Cardiac muscle cell (in vitro differentiated cells and primary cell): ENCODE results near the gene DLK2. TPM values are rescaled to one million over a fixed set of nuclear protein-coding genes. Genes with fewer than 3 reads are reported as not detected.
"Not testable (repeated sequence)": the region's sequence is repeated elsewhere in the genome, so short reads cannot be mapped to it uniquely, and the experiment has no call there.

Experiments used
- DNase-seq, 2 donors: peaks; one replicate each; pipeline versions ENCODE4 v3.0.0 to v3.0.0-alpha.2; 2010 to 2017; ENCODE audit warnings: low read depth in 1 of 2, low spot score in 1 of 2
- H3K27ac ChIP-seq: fragments of 200-600 bp; sonication (generic); 2 replicates; pipeline ENCODE4 v1.5.1; 2016
- H3K27me3 ChIP-seq: fragments of 200-600 bp; sonication (generic); 2 replicates; pipeline ENCODE4 v1.6.0; 2016; ENCODE audit warnings: control low read depth
- H3K36me3 ChIP-seq: fragments of 200-600 bp; sonication (generic); 2 replicates; pipeline ENCODE4 v1.5.1; 2016; ENCODE audit warnings: control low read depth
- H3K4me1 ChIP-seq: fragments of 200-600 bp; sonication (generic); 2 replicates; pipeline ENCODE4 v1.8.1; 2017; ENCODE audit warnings: low read depth, mild to moderate bottlenecking, mixed run types
- H3K4me3 ChIP-seq: fragments of 200-600 bp; sonication (generic); 2 replicates; pipeline ENCODE4 v1.5.1; 2016; ENCODE audit warnings: mild to moderate bottlenecking
- H3K9me3 ChIP-seq: fragments of 200-600 bp; sonication (generic); 2 replicates; pipeline ENCODE4 v1.5.1; 2017; ENCODE audit warnings: low read depth, mild to moderate bottlenecking, control low read depth
- polyA plus RNA-seq: library from polyadenylated mRNA; unstranded; fragments of >200 nt; fragmentation: Nextera tagmentation; extraction: Ambion mirVana; gene quantifications from 2 replicates; pipeline ENCODE4 v1.2.1, GENCODE V29; 2016
- total RNA-seq: library from RNA; depleted of rRNA; stranded (reverse); fragments of >200 nt; gene quantifications from 2 replicates; pipeline ENCODE4 v1.2.3, GENCODE V29; 2016
- TF ChIP-seq, protein P1 (sequence below): IDR thresholded peaks from 2 replicates; pipeline ENCODE4 v1.5.1; 2012; ENCODE audit warnings: low read depth, mild to moderate bottlenecking, low read length

Gene DLK2
- total and polyA plus RNA-seq, 2 experiments from 2014 or later = 4.4 to 5.0 TPM

DNA sequence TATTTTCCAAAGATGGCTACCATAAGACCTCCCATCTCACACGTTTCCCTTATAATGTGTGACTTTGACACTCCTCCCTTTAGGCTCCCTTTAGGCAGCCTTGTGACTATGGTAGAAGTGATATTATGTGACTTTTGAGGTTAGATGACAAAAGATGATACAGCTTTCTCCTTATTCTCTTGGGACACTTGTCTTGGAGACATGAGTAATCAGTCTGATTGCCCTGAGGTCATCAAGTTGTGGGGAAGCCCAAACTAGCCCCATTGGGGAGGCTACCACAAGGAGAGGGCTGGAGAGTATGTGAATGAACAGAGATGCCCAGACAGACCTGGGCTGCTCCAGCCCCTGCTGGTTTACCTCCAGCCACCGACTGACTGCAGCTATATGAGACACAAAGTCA is 10.6 kb upstream of the DLK2 start:
- H3K9me3 ChIP-seq = no peaks in the 10 kb centered on the region
- H3K4me3 ChIP-seq = no peak overlapping the region
- TF ChIP-seq, protein P1, sequence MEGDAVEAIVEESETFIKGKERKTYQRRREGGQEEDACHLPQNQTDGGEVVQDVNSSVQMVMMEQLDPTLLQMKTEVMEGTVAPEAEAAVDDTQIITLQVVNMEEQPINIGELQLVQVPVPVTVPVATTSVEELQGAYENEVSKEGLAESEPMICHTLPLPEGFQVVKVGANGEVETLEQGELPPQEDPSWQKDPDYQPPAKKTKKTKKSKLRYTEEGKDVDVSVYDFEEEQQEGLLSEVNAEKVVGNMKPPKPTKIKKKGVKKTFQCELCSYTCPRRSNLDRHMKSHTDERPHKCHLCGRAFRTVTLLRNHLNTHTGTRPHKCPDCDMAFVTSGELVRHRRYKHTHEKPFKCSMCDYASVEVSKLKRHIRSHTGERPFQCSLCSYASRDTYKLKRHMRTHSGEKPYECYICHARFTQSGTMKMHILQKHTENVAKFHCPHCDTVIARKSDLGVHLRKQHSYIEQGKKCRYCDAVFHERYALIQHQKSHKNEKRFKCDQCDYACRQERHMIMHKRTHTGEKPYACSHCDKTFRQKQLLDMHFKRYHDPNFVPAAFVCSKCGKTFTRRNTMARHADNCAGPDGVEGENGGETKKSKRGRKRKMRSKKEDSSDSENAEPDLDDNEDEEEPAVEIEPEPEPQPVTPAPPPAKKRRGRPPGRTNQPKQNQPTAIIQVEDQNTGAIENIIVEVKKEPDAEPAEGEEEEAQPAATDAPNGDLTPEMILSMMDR = no peak
- H3K27ac ChIP-seq = no peak overlapping the region
- DNase-seq = no peak
- H3K4me1 ChIP-seq = no peaks in the 10 kb centered on the region
- H3K36me3 ChIP-seq = no peaks in the 10 kb centered on the region
- H3K27me3 ChIP-seq = peaks cover 12% of the 10 kb centered on the region

DNA sequence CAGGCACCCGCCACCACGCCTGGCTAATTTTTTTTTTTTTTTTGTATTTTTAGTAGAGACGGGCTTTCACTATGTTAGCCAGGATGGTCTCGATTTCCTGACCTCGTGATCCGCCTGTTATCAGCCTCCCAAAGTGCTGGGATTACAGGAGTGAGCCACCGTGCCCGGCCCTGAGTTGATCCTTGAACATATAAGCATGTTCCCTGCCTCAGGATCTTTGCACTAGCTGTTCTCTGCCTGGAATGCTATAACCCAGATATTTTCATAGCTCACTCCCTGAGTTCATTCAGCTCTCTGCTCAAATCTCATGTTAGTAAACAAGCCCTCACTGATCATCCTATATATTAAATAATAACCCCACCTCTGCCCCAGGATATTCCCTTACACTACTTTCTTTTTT is 9.0 kb upstream of the DLK2 start:
- TF ChIP-seq, protein P1 = no peak
- no peak overlapping the region for H3K4me3 ChIP-seq
- H3K27ac ChIP-seq = no peak overlapping the region
- no peaks in the 10 kb centered on the region for H3K9me3 ChIP-seq
- no peaks in the 10 kb centered on the region for H3K4me1 ChIP-seq
- no peaks in the 10 kb centered on the region for H3K36me3 ChIP-seq
- no peak for DNase-seq
- H3K27me3 ChIP-seq = peaks cover 12% of the 10 kb centered on the region

DNA sequence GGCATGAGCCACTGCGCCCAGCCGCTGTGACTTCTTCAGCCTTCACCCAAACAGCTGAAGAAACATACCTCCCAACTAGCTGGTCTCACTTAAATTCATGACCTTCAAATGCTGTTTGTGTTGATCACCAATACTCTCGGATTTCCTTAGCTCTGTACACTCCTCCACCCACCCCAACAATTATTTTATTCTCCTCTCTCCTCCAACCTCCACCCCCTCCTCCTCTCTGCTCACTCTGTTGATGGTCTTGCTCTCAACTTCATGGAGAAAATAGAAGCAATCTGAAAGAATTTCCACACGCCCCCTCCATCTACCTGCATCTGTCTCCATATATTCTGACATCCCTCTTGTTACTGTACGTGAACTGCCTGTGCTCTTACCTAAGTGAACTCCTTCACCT is 6.6 kb upstream of the DLK2 start:
- no peaks in the 10 kb centered on the region for H3K4me1 ChIP-seq
- no peaks in the 10 kb centered on the region for H3K36me3 ChIP-seq
- H3K27me3 ChIP-seq = peaks cover 24% of the 10 kb centered on the region
- DNase-seq = no peak
- no peaks in the 10 kb centered on the region for H3K9me3 ChIP-seq
- H3K27ac ChIP-seq = no peak overlapping the region
- TF ChIP-seq, protein P1 = no peak
- no peak overlapping the region for H3K4me3 ChIP-seq

DNA sequence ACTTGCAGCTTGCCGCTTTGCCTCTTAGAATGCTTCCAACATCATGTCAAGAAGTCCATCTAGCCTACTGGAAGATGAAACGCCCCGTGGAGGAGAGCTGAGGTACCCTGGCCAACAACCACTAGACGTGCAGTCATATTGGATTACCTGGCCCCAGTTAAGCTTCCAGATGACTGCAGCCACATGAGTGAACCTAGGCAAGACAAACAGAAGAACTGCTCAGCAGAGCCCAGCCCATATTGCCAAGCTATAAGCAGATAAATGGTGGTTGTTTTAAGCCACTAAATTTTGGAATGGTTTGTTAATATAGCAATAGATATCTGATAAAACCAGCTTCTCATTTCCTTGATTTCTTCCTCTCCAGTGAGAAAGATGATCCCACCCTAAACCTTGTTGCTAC is 4.7 kb upstream of the DLK2 start:
- no peaks in the 10 kb centered on the region for H3K36me3 ChIP-seq
- DNase-seq = no peak
- H3K4me1 ChIP-seq = no peaks in the 10 kb centered on the region
- H3K4me3 ChIP-seq = no peak overlapping the region
- no peaks in the 10 kb centered on the region for H3K9me3 ChIP-seq
- peaks cover 39% of the 10 kb centered on the region for H3K27me3 ChIP-seq
- no peak overlapping the region for H3K27ac ChIP-seq
- TF ChIP-seq, protein P1 = no peak

DNA sequence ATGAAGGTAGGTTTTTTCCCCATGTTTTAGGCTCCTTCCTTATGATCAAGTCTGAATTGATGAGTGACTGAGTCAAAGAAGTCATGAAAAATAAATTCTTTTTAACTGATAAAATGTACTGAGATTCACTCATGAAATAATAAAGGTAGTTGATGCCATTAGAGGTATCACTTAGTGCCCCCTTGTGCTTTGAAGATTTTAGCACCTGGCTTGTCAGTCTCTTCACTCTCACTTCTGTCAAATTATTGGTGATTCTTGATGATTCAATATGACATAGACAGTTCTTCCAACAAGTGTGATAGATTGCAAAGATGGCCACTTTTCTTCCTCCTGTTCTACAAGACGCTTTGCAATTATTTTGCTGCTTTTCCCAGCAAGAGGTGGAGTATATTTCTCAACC is 4.2 kb upstream of the DLK2 start:
- Histone ChIP-seq H3K4me3 (no peak overlapping the region), H3K9me3 (no peaks in the 10 kb centered on the region), H3K27ac (no peak overlapping the region), H3K36me3 (no peaks in the 10 kb centered on the region), H3K27me3 (peaks cover 39% of the 10 kb centered on the region), H3K4me1 (no peaks in the 10 kb centered on the region)
- TF ChIP-seq, protein P1 = no peak
- no peak for DNase-seq

DNA sequence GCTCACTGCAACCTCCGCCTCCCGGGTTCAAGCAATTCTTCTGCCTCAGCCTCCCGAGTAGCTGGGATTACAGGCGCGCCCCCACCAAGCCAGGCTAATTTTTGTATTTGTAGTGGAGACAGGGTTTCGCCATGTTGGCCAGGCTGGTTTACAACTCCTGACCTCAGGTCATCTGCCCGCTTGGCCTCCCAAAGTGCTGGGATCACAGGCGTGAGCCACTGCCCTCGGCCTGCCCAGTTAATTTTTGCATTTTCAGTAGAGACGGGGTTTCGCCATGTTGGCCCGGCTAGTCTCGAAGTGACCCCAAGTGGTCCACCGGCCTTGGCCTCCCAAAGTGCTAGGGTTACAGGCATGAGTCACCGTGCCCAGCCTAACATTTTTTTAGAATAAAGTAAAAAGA is 2.8 kb upstream of the DLK2 start:
- not testable (repeated sequence) for H3K27ac ChIP-seq, H3K4me3 ChIP-seq, H3K9me3 ChIP-seq, H3K36me3 ChIP-seq, DNase-seq, H3K4me1 ChIP-seq
- H3K27me3 ChIP-seq = peaks cover 38% of the 10 kb centered on the region
